ENCODE data around the gene IFNAR2. TPM values are rescaled to one million over a fixed set of nuclear protein-coding genes. Genes with fewer than 3 reads are reported as not detected.
"Not testable (repeated sequence)": the region's sequence is repeated elsewhere in the genome, so short reads cannot be mapped to it uniquely, and the experiment has no call there.

The IFNAR2 gene
- total RNA-seq, 2 donors from 2014 or later = 5.7 to 7.0 TPM

- H3K9me3 ChIP-seq = no peaks in the 10 kb centered on the region
- no peaks in the 10 kb centered on the region for H3K27me3 ChIP-seq (replicated peaks; ENCODE audit: insufficient read depth)
- TF ChIP-seq POLR2A (IDR thresholded peaks at IDR 0.05) (no peak), CTCF (IDR thresholded peaks at IDR 0.05) (no peak), POLR2AphosphoS5 (IDR thresholded peaks at IDR 0.05) (no peak)
- no peaks in the 10 kb centered on the region for H3K4me1 ChIP-seq (replicated peaks)
- no peak for DNase-seq (ENCODE audit: low spot score)
- no peaks in the 10 kb centered on the region for H3K36me3 ChIP-seq
- 97% methylated on average over 3 of the region's 3 CpGs for WGBS
- intact Hi-C loops (cut with DNase I) = no loop called here
- H3K4me3 ChIP-seq = no peak overlapping the region
- H3K27ac ChIP-seq = no peak overlapping the region
These were observed 7.7 kb downstream of the IFNAR2 start for GRCh38 chr21:33237486-33237885.

GRCh38 chr21:33238146-33238545 is 8.4 kb downstream of the IFNAR2 start:
- intact Hi-C loops (cut with DNase I) = no loop called here
- no peak overlapping the region for H3K27ac ChIP-seq

GRCh38 chr21:33238565-33239255 is 9.0 kb downstream of the IFNAR2 start:
- Histone ChIP-seq H3K27ac (no peak overlapping the region), H3K27me3 (replicated peaks; ENCODE audit: insufficient read depth) (no peaks in the 10 kb centered on the region), H3K4me3 (no peak overlapping the region), H3K4me1 (replicated peaks) (no peaks in the 10 kb centered on the region), H3K9me3 (no peaks in the 10 kb centered on the region), H3K36me3 (no peaks in the 10 kb centered on the region)
- TF ChIP-seq POLR2A (IDR thresholded peaks at IDR 0.05) (no peak), CTCF (IDR thresholded peaks at IDR 0.05) (no peak), POLR2AphosphoS5 (IDR thresholded peaks at IDR 0.05) (no peak)
- no peak for DNase-seq (ENCODE audit: low spot score)
- intact Hi-C loops (cut with DNase I) = no loop called here
- WGBS = 92% methylated on average over 7 of the region's 7 CpGs

More at GRCh38 chr21:33238146-33238545, 8.4 kb downstream of the IFNAR2 start:
- Histone ChIP-seq H3K4me1 (replicated peaks) (no peaks in the 10 kb centered on the region), H3K4me3 (no peak overlapping the region), H3K9me3 (no peaks in the 10 kb centered on the region), H3K27me3 (replicated peaks; ENCODE audit: insufficient read depth) (no peaks in the 10 kb centered on the region), H3K36me3 (no peaks in the 10 kb centered on the region)
- DNase-seq (ENCODE audit: low spot score) = no peak
- no peak for TF ChIP-seq POLR2A (IDR thresholded peaks at IDR 0.05)
- TF ChIP-seq CTCF (IDR thresholded peaks at IDR 0.05) = no peak
- no peak for TF ChIP-seq POLR2AphosphoS5 (IDR thresholded peaks at IDR 0.05)
- WGBS = 65% methylated on average over 4 of the region's 4 CpGs

GRCh38 chr21:33239559-33240127 is 9.9 kb downstream of the IFNAR2 start:
- H3K27me3 ChIP-seq (replicated peaks; ENCODE audit: insufficient read depth); DNase-seq (ENCODE audit: low spot score); H3K9me3 ChIP-seq; H3K4me3 ChIP-seq; H3K27ac ChIP-seq; H3K4me1 ChIP-seq (replicated peaks); H3K36me3 ChIP-seq; intact Hi-C loops (cut with DNase I): not testable (repeated sequence)

- H3K4me3 ChIP-seq = no peak overlapping the region
- no peak for TF ChIP-seq POLR2A (IDR thresholded peaks at IDR 0.05)
- no peak for TF ChIP-seq CTCF (IDR thresholded peaks at IDR 0.05)
- TF ChIP-seq POLR2AphosphoS5 (IDR thresholded peaks at IDR 0.05) = no peak
- H3K9me3 ChIP-seq = no peaks in the 10 kb centered on the region
- no peaks in the 10 kb centered on the region for H3K4me1 ChIP-seq (replicated peaks)
- WGBS = 100% methylated on average over 2 of the region's 2 CpGs
- H3K36me3 ChIP-seq = no peaks in the 10 kb centered on the region
- no peaks in the 10 kb centered on the region for H3K27me3 ChIP-seq (replicated peaks; ENCODE audit: insufficient read depth)
- no peak for DNase-seq (ENCODE audit: low spot score)
- intact Hi-C loops (cut with DNase I) = no loop called here
- no peak overlapping the region for H3K27ac ChIP-seq
These were observed 10.7 kb downstream of the IFNAR2 start for GRCh38 chr21:33240404-33240803.
